Renal cortex interstitium (tissue), 15 donors: Measurements from ENCODE around the gene ATP6AP1. TPM values are rescaled to one million over a fixed set of nuclear protein-coding genes. Genes with fewer than 3 reads are reported as not detected.
"Not testable (repeated sequence)": the region's sequence is repeated elsewhere in the genome, so short reads cannot be mapped to it uniquely, and the experiment has no call there.

Source experiments
- DNase-seq, 11 donors: peaks; one replicate each; pipeline ENCODE4 v3.0.0-alpha.2; 2013; ENCODE audit warnings: low read depth in 9 of 11, low spot score in 4 of 11; ENCODE audit errors: extremely low read depth in 1 of 11
- long read RNA-seq, 16 experiments: transcript quantifications; one replicate each; lab custom pipeline, GENCODE V29; 2026
- polyA plus RNA-seq, 3 donors: library from polyadenylated mRNA; unstranded; fragments of 120-200 nt; gene quantifications; one replicate each; pipeline ENCODE4 v1.2.1, GENCODE V29; 2013; ENCODE audit not compliant: insufficient read length in 3 of 3

The ATP6AP1 gene
- 100 to 1,000 TPM; 133 to 160 (median 154) TPM for polyA plus RNA-seq
- long read RNA-seq, donor 1, transcript ATP6AP1-201 (10 exons, 2,099 nt), result major isoform, 26 of 39 reads
- long read RNA-seq, donor 1, partial matches to known transcripts, result 0 of 39 reads
- long read RNA-seq, donor 1, other reads (novel, unspliced or antisense), result 13 of 39 reads
- long read RNA-seq, donor 2, transcript ATP6AP1-201 (10 exons, 2,099 nt), result major isoform, 33 of 40 reads
- long read RNA-seq, donor 2, partial matches to known transcripts, result 7 of 40 reads
- long read RNA-seq, donor 2, other reads (novel, unspliced or antisense), result 0 of 40 reads
- long read RNA-seq, donor 3, transcript ATP6AP1-201 (10 exons, 2,099 nt), result major isoform, 65 of 93 reads
- long read RNA-seq, donor 3, partial matches to known transcripts, result 27 of 93 reads
- long read RNA-seq, donor 3, other reads (novel, unspliced or antisense), result 0 of 93 reads
- long read RNA-seq, donor 4, transcript ATP6AP1-201 (10 exons, 2,099 nt), result major isoform, 39 of 45 reads
- long read RNA-seq, donor 4, partial matches to known transcripts, result 5 of 45 reads
- long read RNA-seq, donor 4, other reads (novel, unspliced or antisense), result 0 of 45 reads
- long read RNA-seq, donor 5, transcript ATP6AP1-201 (10 exons, 2,099 nt), result major isoform, 82 of 156 reads
- long read RNA-seq, donor 5, partial matches to known transcripts, result 69 of 156 reads
- long read RNA-seq, donor 5, other reads (novel, unspliced or antisense), result 0 of 156 reads
- long read RNA-seq, donor 6, transcript ATP6AP1-201 (10 exons, 2,099 nt), result major isoform, 40 of 83 reads
- long read RNA-seq, donor 6, partial matches to known transcripts, result 41 of 83 reads
- long read RNA-seq, donor 6, other reads (novel, unspliced or antisense), result 0 of 83 reads
- long read RNA-seq, donor 7, transcript ATP6AP1-201 (10 exons, 2,099 nt), result major isoform, 34 of 127 reads
- long read RNA-seq, donor 7, partial matches to known transcripts, result 68 of 127 reads
- long read RNA-seq, donor 7, other reads (novel, unspliced or antisense), result 22 of 127 reads
- long read RNA-seq, donor 8, transcript ATP6AP1-201 (10 exons, 2,099 nt), result major isoform, 86 of 102 reads
- long read RNA-seq, donor 8, partial matches to known transcripts, result 15 of 102 reads
- long read RNA-seq, donor 8, other reads (novel, unspliced or antisense), result 0 of 102 reads
- long read RNA-seq, donor 9, transcript ATP6AP1-201 (10 exons, 2,099 nt), result major isoform, 36 of 52 reads
- long read RNA-seq, donor 9, partial matches to known transcripts, result 13 of 52 reads
- long read RNA-seq, donor 9, other reads (novel, unspliced or antisense), result 0 of 52 reads
- long read RNA-seq, donor 10, transcript ATP6AP1-201 (10 exons, 2,099 nt), result major isoform, 50 of 99 reads
- long read RNA-seq, donor 10, partial matches to known transcripts, result 48 of 99 reads
- long read RNA-seq, donor 10, other reads (novel, unspliced or antisense), result 0 of 99 reads
- long read RNA-seq, donor 11, transcript ATP6AP1-201 (10 exons, 2,099 nt), result major isoform, 46 of 52 reads
- long read RNA-seq, donor 11, partial matches to known transcripts, result 5 of 52 reads
- long read RNA-seq, donor 11, other reads (novel, unspliced or antisense), result 0 of 52 reads
- long read RNA-seq, donor 12, transcript ATP6AP1-201 (10 exons, 2,099 nt), result major isoform, 20 of 50 reads
- long read RNA-seq, donor 12, partial matches to known transcripts, result 30 of 50 reads
- long read RNA-seq, donor 12, other reads (novel, unspliced or antisense), result 0 of 50 reads
- long read RNA-seq, donor 13, transcript ATP6AP1-201 (10 exons, 2,099 nt), result major isoform, 86 of 168 reads
- long read RNA-seq, donor 13, partial matches to known transcripts, result 80 of 168 reads
- long read RNA-seq, donor 13, other reads (novel, unspliced or antisense), result 0 of 168 reads
- long read RNA-seq, donor 14, transcript ATP6AP1-201 (10 exons, 2,099 nt), result major isoform, 46 of 70 reads
- long read RNA-seq, donor 14, partial matches to known transcripts, result 21 of 70 reads
- long read RNA-seq, donor 14, other reads (novel, unspliced or antisense), result 0 of 70 reads
- long read RNA-seq, donor 15, transcript ATP6AP1-201 (10 exons, 2,099 nt), result major isoform, 16 of 38 reads
- long read RNA-seq, donor 15, partial matches to known transcripts, result 21 of 38 reads
- long read RNA-seq, donor 15, other reads (novel, unspliced or antisense), result 0 of 38 reads
- long read RNA-seq, donor 16, full-length matches to known transcripts, result 146 of 195 reads
- long read RNA-seq, donor 16, partial matches to known transcripts, result 49 of 195 reads
- long read RNA-seq, donor 16, other reads (novel, unspliced or antisense), result 0 of 195 reads

GRCh38 chrX:154428176-154429171 is at the start of gene ATP6AP1:
ATP6AP1 (plus strand) TSS chrX:154428677; CDS start chrX:154428693, 16 bp downstream.
- DNase-seq, result peak in 9 of 11 donors; percentile 55 to 90 (median 81)

GRCh38 chrX:154378799-154379568 is 49.5 kb upstream of the ATP6AP1 start, which contains the start of gene EMD:
EMD (plus strand) TSS chrX:154379295; CDS start chrX:154379485, 190 bp downstream.
- peak in 9 of 11 donors; percentile 87 to 95 (median 92) for DNase-seq

DNA sequence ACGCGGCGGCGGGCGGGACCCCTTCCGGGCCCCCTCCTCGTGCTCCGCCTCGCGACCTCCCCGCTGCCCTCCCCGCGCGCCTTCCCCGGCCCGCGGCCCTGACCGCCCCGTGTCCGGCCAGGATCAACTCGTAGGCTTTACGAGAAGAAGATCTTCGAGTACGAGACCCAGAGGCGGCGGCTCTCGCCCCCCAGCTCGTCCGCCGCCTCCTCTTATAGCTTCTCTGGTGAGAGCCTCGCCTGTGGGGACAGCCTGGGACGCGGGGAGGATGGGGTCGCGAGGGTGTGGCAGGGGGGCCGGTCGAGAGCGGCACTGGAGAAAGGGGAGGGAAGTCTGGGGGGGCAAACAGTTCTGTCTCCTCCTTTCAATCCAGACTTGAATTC is 48.9 kb upstream of the ATP6AP1 start:
- DNase-seq, result no peak

DNA sequence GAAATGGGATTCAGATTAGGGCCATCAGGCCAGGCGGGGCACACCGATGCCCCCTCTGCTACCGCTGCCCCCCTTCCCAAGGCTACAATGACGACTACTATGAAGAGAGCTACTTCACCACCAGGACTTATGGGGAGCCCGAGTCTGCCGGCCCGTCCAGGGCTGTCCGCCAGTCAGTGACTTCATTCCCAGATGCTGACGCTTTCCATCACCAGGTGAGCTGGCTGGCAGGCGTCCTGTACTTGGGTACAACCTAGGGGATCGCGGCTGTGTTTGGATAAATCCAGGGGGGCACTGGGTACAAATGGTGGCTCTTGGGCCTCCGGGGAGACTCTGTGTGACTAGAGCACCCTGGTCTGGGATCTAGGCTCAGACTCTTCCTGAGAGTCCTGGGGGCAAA is 48.3 kb upstream of the ATP6AP1 start:
- no peak for DNase-seq

DNA sequence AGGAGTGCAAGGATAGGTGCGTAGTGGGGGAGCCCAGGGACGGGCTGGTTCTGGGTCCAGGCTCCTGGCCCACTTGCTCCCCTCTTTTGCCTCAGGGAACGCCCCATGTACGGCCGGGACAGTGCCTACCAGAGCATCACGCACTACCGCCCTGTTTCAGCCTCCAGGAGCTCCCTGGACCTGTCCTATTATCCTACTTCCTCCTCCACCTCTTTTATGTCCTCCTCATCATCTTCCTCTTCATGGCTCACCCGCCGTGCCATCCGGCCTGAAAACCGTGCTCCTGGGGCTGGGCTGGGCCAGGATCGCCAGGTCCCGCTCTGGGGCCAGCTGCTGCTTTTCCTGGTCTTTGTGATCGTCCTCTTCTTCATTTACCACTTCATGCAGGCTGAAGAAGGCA is 47.7 kb upstream of the ATP6AP1 start:
- DNase-seq, result no peak

GRCh38 chrX:154381271-154381670 is 47.2 kb upstream of the ATP6AP1 start:
- DNase-seq, result no peak

DNA sequence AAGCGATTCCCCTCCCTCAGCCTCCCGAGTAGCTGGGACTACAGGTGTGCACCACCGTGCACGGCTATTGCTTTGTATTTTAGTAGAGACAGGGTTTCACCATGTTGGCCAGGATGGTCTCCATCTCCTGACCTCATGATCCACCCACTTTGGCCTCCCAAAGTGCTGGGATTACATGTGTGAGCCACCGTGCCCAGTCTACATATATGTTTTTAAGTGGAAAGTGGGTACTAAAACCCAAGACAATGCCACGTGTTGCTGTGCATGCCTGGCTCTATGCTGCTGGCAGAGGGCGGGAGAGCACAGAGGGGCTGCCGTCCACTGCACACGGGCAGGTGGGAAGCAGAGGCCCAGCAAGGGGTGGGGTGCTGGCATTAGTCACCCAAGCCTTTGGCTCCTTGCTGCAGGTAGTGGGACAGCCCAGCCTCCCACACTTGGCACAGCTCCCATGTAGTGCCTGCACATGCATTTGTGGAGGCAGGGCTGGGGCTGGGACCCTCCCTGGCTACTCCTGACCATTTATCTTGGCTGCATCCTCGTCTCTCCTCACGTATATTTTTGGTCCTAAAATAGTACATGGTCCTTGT is 45.9 kb upstream of the ATP6AP1 start:
- no peak for DNase-seq

- no peak for DNase-seq
Measured at GRCh38 chrX:154383359-154384283, 44.9 kb upstream of the ATP6AP1 start.

DNA sequence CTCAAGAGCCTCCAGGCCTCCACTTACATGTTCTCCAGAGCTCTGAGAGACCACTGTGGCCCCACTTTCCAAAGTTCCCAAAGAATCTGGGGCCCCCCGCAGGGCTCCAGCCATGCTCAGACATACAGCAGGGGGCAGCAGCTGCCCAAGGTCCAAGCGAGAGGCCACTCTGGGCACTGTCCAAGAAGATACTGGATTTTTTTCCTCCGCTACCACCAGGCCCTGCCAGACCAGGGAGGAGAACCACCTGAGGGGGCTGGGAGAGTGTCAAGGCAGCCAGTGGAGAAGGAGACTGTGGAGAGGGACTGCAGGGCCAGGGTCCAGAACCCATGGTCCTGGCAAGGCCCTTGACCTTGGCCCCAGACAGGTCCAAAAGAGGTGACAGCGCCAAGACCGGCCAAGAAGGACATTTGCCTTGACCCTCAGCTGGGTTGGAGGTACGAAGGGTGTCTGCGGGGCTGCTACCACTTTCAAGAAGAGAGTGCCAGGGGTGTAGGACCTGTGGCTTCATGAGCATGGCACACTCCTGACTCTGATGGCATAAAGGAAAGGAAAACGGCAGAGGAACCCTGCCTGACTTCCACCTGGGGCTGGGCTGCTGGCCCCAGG is 44.1 kb upstream of the ATP6AP1 start:
- no peak for DNase-seq

DNA sequence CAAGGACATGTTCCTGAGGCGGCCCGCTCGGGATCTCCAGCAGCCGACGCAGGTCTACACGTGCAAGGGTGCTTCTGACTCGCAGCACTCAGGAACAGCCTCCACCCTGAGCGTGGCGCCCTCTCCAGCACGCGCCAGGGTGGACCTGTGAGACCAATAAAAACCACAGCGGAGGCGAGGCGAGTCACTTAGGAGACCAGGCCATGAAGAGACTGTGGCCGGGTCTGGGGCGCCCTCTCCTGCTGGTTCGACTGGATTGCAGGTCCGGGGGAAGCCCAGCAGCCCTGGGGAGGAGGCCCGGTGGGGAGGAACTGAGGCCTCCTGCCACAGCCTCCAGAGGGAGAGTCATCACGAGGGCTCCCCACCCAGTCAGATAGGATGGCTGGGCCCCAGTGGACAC is 40.4 kb upstream of the ATP6AP1 start:
- not testable (repeated sequence) for DNase-seq

GRCh38 chrX:154388649-154389048 is 39.8 kb upstream of the ATP6AP1 start:
- DNase-seq, result not testable (repeated sequence)

DNA sequence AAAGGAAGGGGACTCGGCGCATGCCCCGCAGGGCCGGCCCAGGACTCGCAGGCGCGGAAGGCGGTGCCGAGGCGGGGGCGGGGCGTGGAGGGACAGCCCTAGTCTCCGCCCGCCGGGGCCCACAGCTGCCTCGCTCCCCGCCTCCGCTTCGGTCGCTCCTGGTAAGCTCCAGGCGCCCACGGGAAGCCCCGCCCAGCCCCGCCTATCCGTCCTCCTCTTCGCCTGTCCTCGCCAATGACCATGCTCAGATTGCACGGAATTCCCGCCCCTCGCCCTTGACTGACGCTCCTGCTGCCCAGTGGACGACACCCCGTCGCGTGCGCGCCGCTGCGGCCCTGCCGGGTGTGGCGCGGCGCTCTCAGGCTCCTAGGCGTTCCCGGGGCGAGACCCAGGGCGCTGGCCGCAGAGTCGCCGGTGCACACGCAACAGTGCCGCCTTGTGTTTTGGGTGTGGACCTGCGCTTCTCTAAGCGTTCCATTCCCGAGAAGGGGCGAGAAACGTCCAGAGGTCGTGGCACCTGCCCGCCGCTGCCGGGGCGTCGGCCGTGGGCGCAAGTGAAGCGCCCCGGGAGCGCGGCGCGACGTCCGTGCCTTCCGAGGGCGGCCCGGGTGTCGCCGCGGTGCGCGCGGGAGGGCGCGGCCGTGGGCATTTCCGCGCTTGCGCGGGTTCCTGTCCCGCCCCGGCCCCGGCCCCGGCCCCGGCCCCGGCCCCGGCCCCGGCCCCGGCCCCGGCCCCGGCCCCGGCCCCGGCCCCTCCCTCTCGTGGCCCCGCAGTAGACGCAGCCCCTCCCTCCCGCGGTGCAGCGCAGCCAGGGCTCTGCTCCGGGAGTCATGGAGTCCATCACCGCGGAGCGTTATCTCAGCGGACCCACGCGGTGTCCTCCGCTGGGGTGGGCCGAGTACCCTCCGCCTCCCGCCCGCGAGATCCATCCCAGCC is 38.4 kb upstream of the ATP6AP1 start:
- not testable (repeated sequence) for DNase-seq
